Measurements from ENCODE around the gene NPL.

Gene NPL

GRCh38 chr1:182761396-182762395, 27.9 kb upstream of the NPL start:
- TF ChIP-seq OSR1 (CRISPR knock-in tag; IDR thresholded peaks at IDR 0.05) (peak; percentile 96), TSHZ2 (CRISPR knock-in tag; IDR thresholded peaks at IDR 0.05) (no peak), TOX (CRISPR knock-in tag; IDR thresholded peaks at IDR 0.05; ENCODE audit: borderline replicate concordance) (peak; percentile 44; the same call in 1 of the 2 replicates)
- ATAC-seq: peak; percentile 84

- TF ChIP-seq SNAI2 (CRISPR knock-in tag; IDR thresholded peaks at IDR 0.05): no peak
- no peak for ATAC-seq
Observed at GRCh38 chr1:182762536-182762935, 27.0 kb upstream of the NPL start.

GRCh38 chr1:182764029-182764727, 25.4 kb upstream of the NPL start:
- no peak for ATAC-seq
- TF ChIP-seq RARB (CRISPR knock-in tag; IDR thresholded peaks at IDR 0.05) (no peak), SNAI2 (CRISPR knock-in tag; IDR thresholded peaks at IDR 0.05) (no peak), ESRRG (CRISPR knock-in tag; IDR thresholded peaks at IDR 0.05) (no peak)

- ATAC-seq: no peak; the same call in 2 of the 3 replicates
- TF ChIP-seq SNAI2 (CRISPR knock-in tag; IDR thresholded peaks at IDR 0.05) (no peak), ISL1 (CRISPR knock-in tag; IDR thresholded peaks at IDR 0.05) (no peak), PATZ1 (CRISPR knock-in tag; IDR thresholded peaks at IDR 0.05; ENCODE audit: borderline replicate concordance) (no peak), RARB (CRISPR knock-in tag; IDR thresholded peaks at IDR 0.05) (no peak), BACH2 (CRISPR knock-in tag; IDR thresholded peaks at IDR 0.05; ENCODE audit: borderline replicate concordance) (no peak), TOX (CRISPR knock-in tag; IDR thresholded peaks at IDR 0.05; ENCODE audit: borderline replicate concordance) (no peak), PPARA (CRISPR knock-in tag; IDR thresholded peaks at IDR 0.05; ENCODE audit: borderline replicate concordance) (no peak), ZNF565 (CRISPR knock-in tag; conservative IDR thresholded peaks at IDR 0.05; ENCODE audit: low read depth) (no peak), ZFP3 (CRISPR knock-in tag; IDR thresholded peaks at IDR 0.05) (no peak)
Observed at GRCh38 chr1:182765391-182765790, 24.2 kb upstream of the NPL start.

GRCh38 chr1:182766050-182766449, 23.5 kb upstream of the NPL start:
- no peak for ATAC-seq
- TF ChIP-seq ARNTL (CRISPR knock-in tag; IDR thresholded peaks at IDR 0.05; ENCODE audit: borderline replicate concordance, low read depth) (no peak), OSR1 (CRISPR knock-in tag; IDR thresholded peaks at IDR 0.05) (no peak), POU6F1 (CRISPR knock-in tag; IDR thresholded peaks at IDR 0.05; ENCODE audit: borderline replicate concordance, low read depth) (no peak), TOX (CRISPR knock-in tag; IDR thresholded peaks at IDR 0.05; ENCODE audit: borderline replicate concordance) (no peak), PATZ1 (CRISPR knock-in tag; IDR thresholded peaks at IDR 0.05; ENCODE audit: borderline replicate concordance) (no peak), PPARA (CRISPR knock-in tag; IDR thresholded peaks at IDR 0.05; ENCODE audit: borderline replicate concordance) (no peak), ZNF565 (CRISPR knock-in tag; conservative IDR thresholded peaks at IDR 0.05; ENCODE audit: low read depth) (no peak), TSHZ2 (CRISPR knock-in tag; IDR thresholded peaks at IDR 0.05) (no peak), ZFP30 (CRISPR knock-in tag; IDR thresholded peaks at IDR 0.05) (no peak), TCF4 (CRISPR knock-in tag; IDR thresholded peaks at IDR 0.05; ENCODE audit: borderline replicate concordance) (no peak), ZNF70 (CRISPR knock-in tag; IDR thresholded peaks at IDR 0.05) (no peak), CSRNP3 (CRISPR knock-in tag; IDR thresholded peaks at IDR 0.05) (no peak), ZFP3 (CRISPR knock-in tag; IDR thresholded peaks at IDR 0.05) (no peak)
